Middle frontal gyrus (tissue), 1 donor: ENCODE measurements around the gene PHLPP2.
"Not testable (repeated sequence)": the region's sequence is repeated elsewhere in the genome, so short reads cannot be mapped to it uniquely, and the experiment has no call there.

Source experiments
- DNase-seq: peaks from one replicate; pipeline ENCODE4 v3.0.0-alpha.2; 2015; ENCODE audit warnings: low spot score; ENCODE audit errors: extremely low spot score

PHLPP2 gene

DNA sequence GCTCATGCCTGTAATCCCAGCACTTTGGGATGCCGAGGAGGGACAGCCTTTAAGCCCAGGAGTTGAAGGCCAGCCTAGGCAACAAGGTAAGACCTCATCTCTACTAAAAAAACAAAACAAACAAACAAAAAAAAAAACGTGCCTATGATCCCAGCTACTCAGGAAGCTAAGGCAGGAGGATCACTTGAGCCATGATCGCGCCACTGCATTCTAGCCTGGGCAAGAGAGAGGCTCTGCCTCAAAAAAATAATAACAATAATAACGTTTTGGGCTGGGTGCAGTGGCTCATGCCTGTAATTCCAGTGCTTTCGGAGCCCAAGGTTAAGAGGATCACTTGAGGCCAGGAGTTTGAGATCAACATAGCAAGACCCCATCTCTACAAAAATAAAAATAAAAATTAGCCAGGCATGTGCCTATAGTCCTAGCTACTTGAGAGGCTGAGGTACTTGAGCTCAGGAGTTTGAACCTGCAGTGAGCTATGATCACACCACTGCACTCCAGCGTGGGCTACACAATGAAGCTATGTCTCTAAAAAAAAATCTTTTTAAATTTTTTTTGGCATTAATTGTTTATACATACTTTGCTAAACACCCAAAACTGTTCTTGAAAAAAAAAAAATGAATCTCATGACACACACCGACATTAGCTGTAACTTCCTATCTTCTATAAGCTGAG is 3.3 kb downstream of the PHLPP2 start:
- no peak for DNase-seq

DNA sequence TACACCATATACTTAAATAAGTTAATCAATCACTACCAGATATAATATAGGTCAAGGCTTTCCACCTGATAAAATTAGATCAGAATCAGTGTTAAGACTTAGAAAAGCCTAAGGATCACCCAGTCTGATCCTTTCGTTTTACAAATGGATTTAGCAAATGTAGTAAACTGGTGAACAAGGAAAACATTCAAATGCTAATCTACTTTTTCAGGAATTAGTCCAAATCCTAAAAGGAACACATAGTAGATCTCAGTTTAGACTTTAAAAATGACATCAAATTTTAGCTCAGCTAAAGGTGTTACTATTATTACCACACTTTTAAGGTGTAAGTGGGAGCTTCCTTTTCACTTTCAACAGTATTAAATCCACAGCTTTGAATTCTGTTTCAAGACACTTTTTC is 12.0 kb downstream of the PHLPP2 start:
- no peak for DNase-seq

DNA sequence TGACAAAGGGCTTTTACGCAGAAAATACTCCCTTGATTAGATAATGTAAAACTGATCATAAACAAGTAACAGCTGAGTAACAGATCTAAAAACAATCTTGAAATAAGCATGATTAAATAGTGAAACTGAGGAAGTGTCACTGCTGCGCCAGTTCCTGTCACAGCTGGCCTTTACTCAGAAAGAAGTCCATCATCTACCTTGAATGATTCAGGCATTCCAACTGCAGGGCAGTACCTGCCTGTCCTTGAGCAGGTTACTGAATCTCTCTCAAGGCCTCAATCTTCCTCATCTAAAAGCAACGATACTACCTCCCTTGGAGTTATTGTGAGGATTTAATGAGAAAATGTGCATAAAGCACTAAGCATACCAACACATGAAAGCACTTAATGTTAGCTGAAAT is 12.7 kb downstream of the PHLPP2 start:
- DNase-seq, result no peak

DNA sequence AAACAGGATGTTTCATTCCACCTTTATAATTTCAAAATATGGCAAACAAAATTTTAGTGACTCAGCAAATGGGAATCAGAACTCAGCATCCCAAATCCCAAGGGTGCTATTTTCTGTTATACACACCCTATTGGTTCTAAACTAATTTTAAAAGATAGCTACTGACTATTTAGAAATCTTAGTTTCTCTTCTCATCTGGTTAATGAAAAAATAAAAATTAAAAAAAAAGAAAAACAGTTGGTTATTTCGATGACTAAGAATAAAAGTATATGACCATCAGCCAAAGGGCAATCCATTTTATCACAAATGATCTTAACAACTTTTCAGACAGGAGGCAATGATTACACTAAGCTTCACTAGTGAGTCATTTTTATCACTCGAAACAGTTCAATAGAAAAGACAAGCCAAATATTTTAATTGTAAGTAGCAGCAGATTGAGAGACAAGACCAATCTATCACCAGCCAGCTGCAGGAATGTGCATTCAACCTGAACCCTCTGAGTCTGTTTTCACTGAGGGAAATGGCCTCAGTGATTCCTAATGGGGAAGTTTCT is 15.2 kb downstream of the PHLPP2 start:
- DNase-seq, result no peak

DNA sequence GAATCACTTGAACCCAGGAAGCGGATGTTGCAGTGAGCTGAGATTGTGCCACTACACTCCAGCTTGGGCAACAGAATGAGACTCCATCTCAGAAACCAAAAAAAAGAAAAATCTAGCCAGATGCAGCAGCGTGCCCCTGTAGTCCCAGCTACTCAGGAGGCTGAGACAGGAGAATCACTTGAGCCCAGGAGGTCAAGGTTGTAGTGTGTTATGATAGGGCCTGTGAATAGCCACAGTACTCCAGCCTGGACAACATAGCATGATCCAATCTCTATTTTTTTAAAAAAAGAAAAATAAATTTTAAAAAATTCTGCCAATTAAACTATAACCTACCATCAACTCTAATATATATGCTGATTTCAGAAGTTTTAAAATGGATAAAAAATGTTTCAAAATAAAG is 15.8 kb downstream of the PHLPP2 start:
- no peak for DNase-seq

DNA sequence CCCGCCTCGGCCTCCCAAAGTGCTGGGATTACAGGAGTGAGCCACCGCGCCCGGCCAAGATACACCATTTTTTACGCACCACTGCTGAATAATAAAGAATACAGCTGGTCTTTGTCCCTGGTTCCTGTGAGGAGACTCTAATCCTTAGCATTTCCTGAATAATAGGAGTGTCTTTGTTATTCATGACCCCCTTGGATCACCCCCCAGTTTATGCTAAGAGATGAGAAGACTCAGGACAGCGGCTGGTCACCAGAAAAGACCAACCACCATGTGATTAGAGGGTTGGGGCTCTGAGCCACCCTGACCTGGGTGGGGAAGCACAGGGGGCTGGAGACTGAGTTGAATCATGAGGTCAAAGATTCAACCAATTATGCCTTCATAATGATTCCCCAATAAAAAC is 17.3 kb downstream of the PHLPP2 start:
- no peak for DNase-seq

DNA sequence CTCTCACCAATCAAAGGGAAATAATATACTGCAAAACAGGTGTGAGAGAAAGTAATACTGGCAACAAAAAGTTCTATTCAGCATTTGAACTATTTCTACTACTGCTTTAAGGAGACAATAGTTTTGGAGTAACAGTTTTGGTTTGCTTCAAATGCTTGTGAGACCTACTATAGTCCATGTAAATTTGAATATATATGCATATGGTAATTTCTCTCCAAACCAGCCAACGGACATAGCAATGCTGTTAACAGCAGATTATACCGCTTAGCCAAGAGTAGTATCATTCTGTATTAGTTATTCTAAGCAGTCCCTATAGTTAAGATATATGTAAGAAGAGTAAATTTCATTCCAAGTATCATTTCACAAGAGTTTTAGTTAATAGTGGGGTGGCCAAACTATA is 18.5 kb downstream of the PHLPP2 start:
- no peak for DNase-seq

DNA sequence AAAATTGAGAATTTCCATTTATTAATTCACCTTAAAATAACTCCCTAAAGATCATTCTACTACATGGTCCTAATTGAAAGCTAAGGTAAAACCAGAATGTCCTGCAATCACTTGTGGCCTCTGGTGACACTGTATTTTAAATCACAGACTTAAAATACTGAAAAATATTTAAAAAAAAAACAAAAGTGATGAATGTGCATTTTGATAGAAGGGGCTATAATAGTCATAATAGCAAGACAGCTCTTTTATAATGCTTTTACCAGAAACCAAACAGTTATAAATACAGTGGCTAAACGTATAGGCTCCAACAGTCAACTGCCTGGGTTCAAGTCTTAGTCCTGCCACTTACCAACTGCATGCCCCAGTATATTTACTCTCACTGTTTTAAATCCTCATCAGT is 21.2 kb downstream of the PHLPP2 start:
- no peak for DNase-seq

DNA sequence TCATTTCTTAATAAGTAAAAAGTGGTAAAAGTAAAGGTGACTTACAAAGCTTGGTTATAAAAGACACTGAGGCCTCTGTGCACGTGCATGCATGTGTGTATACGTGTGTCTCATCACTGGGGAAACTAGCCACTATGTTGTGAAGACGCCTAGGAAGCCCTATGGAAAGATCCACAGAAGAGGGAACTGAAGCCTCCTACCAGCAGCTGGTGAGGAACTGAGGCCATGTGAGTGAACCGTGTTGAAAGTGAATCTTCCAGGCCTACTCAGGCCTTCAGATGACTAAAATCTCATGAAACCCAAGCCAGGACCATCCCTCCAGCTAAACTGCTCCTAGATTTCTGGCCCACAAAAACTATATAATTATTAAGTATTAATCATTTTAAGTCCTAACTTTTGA is 23.7 kb downstream of the PHLPP2 start:
- DNase-seq, result no peak

DNA sequence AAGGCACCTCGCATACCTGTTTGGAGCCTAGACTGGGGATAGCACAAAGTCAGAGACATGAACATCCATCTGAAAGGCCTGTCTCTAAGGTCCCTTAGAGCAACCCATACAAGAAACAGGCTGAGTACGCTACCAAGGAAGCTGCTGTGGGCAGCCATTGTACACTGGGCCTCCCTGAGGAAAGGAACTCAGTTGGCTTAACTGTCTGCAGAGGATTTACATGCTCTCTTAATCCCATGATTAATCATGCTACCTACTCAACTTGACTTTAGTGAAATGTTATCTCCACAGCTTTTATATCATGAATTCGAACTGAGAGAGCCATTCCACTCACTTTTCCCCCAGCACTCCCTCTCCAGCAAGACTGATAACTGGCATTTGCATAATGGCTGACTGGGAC is 26.0 kb downstream of the PHLPP2 start:
- no peak for DNase-seq

DNA sequence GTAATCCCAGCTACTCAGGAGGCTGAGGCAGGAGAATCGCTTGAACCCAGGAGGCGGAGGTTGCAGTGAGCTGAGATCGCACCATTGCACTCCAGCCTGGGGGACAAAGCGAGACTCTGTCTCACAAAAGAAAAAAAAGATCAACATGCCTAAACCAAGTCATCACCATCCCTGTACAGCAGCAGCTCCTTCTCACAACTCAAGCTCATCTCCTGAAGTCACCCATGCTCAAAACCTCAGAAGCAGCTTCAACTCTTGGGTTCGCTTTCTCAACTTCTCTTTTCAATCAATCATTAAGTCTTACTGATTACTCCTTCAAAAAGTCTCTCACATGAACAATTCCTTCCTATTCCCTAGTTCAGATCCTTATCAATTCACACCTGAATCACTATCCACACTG is 31.3 kb downstream of the PHLPP2 start:
- DNase-seq, result no peak

DNA sequence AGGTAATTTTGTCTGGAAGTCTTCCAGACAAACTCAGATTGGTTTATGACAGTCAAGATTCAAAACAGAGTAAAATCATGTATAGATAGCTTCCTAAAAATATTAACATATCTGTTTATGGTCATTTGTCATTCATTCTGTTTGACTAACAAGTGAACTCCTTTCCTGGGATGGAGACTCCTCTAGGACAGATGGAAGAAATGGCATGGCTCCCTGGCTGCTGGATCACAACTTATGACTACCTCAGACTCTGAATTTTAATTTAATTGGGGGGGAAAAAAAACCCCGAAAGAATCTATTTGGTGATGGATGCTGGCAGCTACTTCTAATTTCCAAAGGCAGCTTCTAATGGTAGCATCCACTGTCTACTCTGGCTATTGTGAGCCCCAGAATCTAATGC is 34.6 kb downstream of the PHLPP2 start:
- DNase-seq, result no peak

DNA sequence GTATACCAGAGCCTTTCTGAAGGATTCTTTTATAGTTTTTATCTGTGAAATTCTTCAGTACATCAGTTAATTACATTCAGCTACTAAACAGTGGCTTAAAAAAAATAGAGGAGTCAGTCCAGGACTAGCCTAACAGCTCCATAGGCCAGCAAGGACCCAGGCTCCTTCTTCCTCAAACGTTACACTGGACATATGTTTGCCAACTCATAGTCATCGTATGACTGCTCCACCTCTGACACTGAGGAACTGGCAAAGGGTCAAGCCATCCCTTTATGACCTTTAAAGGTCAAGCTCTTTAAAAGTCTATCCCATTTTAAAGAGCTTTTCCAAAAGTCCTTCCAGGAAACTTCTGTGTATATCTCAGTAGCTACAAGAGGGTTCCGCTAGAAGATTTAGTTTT is 36.6 kb downstream of the PHLPP2 start:
- DNase-seq, result no peak

DNA sequence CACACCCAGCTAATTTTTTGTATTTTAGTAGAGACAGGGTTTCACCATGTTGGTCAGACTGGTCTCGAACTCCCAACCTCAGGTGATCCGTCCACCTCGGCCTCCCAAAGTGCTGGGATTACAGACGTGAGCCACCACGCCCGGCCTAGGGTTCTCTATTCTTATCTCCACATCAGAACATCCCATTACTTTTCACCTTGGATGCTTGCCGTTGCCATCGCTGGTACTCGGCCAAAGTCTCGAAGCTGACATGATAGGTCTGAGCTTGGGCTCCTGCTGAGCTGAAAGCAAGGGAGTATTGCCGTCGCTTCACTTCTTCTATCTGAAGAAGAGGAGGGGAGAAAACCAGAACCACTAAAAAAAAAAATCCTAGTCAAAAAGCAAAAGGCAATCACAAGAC is 40.2 kb downstream of the PHLPP2 start:
- not testable (repeated sequence) for DNase-seq

DNA sequence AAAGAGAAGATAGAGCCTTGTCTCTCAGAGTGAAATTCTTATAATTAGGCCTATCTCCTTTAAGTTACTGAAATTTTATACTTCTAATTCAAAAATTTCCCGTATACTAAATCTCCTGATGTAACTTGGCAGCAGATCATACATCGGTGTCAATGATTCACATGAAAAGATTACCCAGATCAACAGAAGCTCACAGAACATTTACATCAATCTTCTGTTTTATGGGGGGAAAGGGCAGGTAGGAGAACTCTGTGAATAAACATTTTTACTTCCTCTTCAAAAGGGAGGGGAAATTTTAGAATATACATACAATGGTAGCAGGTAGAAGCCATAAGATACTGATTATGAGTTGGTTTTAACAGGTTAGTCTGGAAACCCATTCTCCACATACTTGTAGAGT is 43.1 kb downstream of the PHLPP2 start:
- no peak for DNase-seq

DNA sequence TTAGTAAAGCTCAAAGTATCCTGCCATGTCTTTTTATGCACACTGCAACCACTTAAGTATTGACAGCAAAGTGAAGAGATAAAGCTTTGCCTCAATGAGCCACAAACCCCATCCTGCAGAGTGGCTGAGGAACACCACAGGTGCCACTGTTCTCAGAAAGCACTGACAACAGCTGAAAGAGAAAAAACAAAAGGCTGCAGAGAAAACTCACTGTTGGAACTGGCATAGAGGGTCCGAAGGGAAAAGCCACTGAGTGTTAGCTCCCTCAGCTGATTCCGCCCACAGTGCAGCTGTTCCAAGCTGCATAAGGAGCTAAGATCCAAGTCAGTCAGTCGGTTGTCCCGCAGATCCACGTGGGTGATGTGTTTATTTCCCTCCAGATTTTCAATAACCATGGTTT is 48.3 kb downstream of the PHLPP2 start:
- DNase-seq, result no peak

DNA sequence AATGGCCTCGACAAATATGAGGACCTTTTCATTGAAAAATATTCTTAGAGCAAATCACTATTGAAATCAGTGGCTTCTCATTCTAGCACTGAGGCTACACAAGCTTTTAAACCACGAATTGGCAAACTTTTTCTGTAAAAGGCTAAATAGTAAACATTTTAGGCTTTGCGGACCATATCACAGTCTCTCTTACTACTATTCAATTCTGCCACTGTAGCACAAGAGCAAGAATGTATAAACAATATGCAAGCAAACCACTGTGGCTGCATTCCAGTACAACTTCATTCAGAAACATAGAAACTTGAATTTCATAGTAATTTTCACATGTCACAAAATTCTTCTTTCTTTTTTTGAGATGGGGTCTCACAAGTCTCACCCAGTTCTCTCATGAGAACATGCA is 49.1 kb downstream of the PHLPP2 start:
- DNase-seq, result no peak

DNA sequence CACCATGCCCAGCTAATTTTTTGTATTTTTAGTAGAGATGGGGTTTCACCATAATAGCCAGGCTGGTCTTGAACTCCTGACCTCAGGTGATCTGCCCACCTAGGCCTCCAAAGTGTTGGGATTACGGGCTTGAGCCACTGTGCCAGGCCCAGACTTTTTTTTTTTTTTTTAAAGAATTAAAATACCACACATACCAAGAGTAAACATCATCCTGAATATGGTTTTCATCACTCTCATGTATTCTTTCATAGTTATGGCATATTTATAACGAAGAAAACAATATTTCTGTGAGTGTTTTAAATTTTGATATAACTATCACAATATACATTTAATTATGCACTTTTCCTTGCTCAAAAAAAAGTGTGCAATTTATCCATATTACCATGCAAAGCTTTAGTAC is 50.3 kb downstream of the PHLPP2 start:
- no peak for DNase-seq

DNA sequence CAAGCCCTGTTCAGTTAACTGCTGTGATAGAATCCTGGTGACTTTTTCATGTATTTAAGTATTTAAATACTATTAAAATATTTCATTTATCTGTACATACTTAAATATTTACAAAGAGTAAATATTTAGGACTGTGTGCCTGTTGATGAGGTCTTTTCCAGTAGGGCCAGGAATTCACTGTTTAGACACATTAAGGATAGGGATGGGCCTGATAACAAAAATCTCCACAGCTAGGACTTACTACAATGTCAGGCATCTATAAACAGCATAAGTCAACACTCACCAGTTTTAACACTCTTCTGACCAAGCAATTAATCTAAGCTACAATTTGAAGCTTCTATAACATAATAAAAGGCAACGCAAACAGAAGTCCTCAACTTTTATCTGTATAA is 50.9 kb downstream of the PHLPP2 start:
- no peak for DNase-seq

DNA sequence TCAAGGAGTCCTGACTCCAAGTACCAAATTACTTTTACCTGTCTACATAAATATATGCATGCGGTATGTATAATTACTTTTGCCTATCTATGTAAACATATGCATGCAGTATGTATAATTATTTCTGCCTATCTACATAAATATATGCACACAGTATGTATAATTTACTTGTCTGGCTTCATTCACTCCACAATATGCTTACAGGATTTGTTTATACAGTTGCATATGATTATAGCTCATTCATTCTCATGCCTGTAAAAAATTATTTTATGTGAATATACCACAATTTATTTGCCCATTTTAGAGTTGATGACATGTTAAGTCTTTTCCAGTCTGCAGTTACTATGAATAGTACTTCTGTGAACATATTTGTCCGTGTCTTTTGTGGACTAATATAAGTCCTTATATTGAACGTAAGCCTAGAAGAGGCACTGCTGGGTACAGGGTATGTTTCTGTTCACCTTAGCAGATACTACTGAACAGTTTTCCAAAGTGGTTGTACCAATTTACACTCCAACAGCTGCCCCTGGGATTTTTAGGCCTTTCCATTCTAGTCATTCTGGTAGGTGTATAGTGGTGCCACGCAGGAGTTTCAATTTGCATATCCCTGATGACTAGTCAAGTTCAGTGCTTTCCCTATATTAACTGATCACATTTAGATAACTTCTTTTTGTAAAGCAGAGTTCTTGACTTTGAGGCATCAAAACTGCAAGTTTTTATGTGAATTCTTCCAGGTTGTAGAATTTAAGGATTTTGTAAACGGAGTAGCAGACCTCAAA is 51.5 kb downstream of the PHLPP2 start:
- DNase-seq, result no peak

DNA sequence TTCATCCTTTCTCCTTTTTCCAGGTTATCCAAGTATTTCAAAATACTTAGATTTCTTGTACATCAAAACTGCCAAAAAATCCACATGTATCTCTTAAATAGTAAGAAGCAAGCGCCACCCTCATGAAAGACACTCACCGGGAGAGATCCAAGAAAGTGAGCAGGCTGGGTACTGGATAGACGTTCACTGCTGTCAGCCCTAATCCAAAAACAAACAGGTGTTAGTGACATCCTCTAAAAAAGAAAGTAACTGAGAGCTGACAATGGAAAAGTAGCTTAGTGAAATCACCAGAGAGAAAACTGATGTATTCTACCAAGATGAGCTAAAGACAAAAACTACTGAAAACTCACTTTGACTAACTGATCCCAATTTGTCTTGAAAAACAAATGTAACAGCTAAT is 52.4 kb downstream of the PHLPP2 start:
- DNase-seq, result no peak

DNA sequence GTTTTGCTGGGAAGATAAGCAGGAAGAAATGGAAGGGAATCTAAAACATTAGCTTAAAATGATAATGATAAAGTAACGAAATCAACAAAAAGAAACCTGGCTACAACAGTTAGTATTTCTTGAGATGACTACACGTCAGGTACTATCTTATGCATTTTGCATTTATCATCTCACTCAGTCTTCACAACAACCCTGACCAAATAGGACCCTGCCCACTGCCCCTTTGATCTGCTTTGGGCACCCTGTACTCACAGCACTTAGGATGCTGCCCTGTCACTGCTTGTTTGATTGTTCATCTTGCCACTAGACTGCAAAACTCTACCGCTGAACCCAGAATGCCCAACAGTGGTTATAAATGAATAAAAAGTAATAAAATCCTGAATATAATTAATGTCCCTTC is 53.3 kb downstream of the PHLPP2 start:
- no peak for DNase-seq

DNA sequence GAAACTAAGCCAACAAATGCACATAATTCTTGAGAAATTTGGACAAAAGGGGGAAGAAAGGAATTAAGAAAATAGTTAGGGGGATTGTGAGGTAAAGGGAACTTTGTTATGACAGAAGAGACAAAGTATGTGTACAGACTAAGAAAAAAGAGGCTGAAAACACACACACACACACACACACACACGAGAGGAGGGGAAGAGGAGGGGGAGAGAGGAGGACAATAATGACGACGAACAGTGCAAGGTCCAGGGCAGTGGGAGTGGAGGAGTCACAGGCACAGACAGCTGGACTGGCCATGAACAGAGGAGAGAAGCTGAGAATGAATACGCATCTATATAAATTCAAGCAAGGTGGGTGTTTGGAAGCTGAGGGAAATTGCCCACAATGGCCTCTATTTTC is 54.0 kb downstream of the PHLPP2 start:
- no peak for DNase-seq
